ENCODE data around the gene ARID1B. TPM values are rescaled to one million over a fixed set of nuclear protein-coding genes. Genes with fewer than 3 reads are reported as not detected.
A peak's percentile ranks its signal among the peaks of the same experiment; 100 is the strongest.

The ARID1B gene
- total RNA-seq, 1 donor from 2014 or later: 75.4 TPM

DNA sequence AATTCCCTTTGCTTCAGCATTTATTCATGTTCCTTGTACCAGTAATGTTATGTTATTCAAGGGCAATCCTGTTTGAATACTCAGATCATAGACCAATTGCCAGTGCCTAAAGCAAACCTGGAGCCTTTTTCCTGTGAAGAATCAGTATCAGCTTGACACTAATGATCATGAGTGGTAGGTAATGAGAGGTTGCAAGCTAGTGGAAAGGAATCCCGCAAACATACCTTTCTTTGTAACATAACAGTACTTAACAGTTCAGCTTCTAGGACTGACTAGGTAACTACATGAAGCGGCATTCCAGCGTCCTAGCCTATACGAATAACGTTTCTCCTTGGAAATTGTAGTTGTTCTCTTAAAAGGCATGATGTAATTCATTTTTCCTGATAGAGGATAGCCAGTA is 292.4 kb downstream of the ARID1B start:
- H3K27ac Mint-ChIP-seq (ENCODE audit: unreplicated experiment): no peak overlapping the region
- Histone ChIP-seq H3K27me3 (ENCODE audit: insufficient read depth, low read length) (no peaks in the 10 kb centered on the region), H3K4me1 (ENCODE audit: insufficient read depth, low read length) (peaks cover 7% of the 10 kb centered on the region), H3K9me3 (ENCODE audit: insufficient read depth, low read depth, low read length) (no peaks in the 10 kb centered on the region), H3K4me3 (ENCODE audit: insufficient read depth, low read depth, low read length) (no peak overlapping the region), H3K79me2 (ENCODE audit: insufficient read depth, low read length) (peaks cover 38% of the 10 kb centered on the region), H3K4me2 (ENCODE audit: low read length) (no peak overlapping the region), H3K9ac (ENCODE audit: low read length) (no peak overlapping the region), H3K27ac (ENCODE audit: low read depth, low read length) (no peak overlapping the region), H2AFZ (ENCODE audit: low read depth, low read length) (no peak overlapping the region), H4K20me1 (ENCODE audit: insufficient read depth, low read length) (peaks cover 48% of the 10 kb centered on the region), H3K36me3 (ENCODE audit: insufficient read depth, low read length) (no peaks in the 10 kb centered on the region)
- no peaks in the 10 kb centered on the region for H3K27me3 Mint-ChIP-seq (ENCODE audit: low read depth, unreplicated experiment)
- DNase-seq (ENCODE audit: low read depth) (no peak), FAIRE-seq (no peak)
- H3K9me3 Mint-ChIP-seq (ENCODE audit: unreplicated experiment): no peaks in the 10 kb centered on the region
- peaks cover 35% of the 10 kb centered on the region for H3K4me1 Mint-ChIP-seq (ENCODE audit: low read depth, unreplicated experiment)
- H3K4me3 Mint-ChIP-seq (ENCODE audit: unreplicated experiment): no peak overlapping the region
- TF ChIP-seq, protein P1, sequence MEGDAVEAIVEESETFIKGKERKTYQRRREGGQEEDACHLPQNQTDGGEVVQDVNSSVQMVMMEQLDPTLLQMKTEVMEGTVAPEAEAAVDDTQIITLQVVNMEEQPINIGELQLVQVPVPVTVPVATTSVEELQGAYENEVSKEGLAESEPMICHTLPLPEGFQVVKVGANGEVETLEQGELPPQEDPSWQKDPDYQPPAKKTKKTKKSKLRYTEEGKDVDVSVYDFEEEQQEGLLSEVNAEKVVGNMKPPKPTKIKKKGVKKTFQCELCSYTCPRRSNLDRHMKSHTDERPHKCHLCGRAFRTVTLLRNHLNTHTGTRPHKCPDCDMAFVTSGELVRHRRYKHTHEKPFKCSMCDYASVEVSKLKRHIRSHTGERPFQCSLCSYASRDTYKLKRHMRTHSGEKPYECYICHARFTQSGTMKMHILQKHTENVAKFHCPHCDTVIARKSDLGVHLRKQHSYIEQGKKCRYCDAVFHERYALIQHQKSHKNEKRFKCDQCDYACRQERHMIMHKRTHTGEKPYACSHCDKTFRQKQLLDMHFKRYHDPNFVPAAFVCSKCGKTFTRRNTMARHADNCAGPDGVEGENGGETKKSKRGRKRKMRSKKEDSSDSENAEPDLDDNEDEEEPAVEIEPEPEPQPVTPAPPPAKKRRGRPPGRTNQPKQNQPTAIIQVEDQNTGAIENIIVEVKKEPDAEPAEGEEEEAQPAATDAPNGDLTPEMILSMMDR (IDR thresholded peaks at IDR 0.05; ENCODE audit: insufficient read depth, low read depth, low read length): no peak
- no peak for TF ChIP-seq EZH2 (IDR thresholded peaks at IDR 0.05; ENCODE audit: insufficient read depth, low read length)
- peaks cover 3% of the 10 kb centered on the region for H3K36me3 Mint-ChIP-seq (ENCODE audit: low read depth, unreplicated experiment)

DNA sequence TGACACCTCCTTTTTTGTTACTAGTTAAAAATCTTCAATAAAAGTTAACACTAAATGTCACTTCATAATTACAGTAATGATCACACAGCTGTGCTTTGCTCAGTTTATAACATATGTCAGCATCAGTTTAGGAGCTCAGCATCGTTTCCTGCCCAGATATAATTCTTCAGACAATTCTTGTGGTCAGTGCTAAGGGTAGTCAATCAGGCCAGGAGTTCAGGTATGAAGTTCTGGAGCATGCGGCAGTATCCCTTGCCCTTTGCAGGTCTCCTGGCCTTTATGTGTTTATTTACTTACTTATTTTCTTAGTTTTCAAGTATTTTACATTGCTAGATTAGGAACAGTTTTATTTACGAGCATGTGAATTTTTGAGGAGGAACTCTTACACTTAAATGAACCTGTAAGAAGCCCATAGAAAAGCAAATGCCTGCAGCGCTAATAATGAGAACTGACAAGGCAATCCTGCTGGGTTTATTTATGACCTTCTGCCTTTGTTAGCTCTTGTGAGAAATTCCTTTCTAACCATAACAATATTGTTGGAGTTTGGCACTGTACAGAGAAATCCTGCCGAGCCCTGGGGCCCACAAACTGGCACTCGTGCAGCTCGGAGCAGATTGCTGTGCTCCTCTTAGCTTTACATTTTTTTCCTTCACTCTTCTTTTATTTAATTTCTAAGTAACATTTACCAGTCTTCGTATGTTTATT is 293.4 kb downstream of the ARID1B start:
- Histone ChIP-seq H3K4me2 (ENCODE audit: low read length) (no peak overlapping the region), H3K9me3 (ENCODE audit: insufficient read depth, low read depth, low read length) (no peaks in the 10 kb centered on the region), H4K20me1 (ENCODE audit: insufficient read depth, low read length) (peaks cover 49% of the 10 kb centered on the region), H3K4me1 (ENCODE audit: insufficient read depth, low read length) (peaks cover 10% of the 10 kb centered on the region), H3K4me3 (ENCODE audit: insufficient read depth, low read depth, low read length) (no peak overlapping the region), H3K27ac (ENCODE audit: low read depth, low read length) (no peak overlapping the region), H3K9ac (ENCODE audit: low read length) (no peak overlapping the region), H3K27me3 (ENCODE audit: insufficient read depth, low read length) (no peaks in the 10 kb centered on the region), H3K36me3 (ENCODE audit: insufficient read depth, low read length) (no peaks in the 10 kb centered on the region), H3K79me2 (ENCODE audit: insufficient read depth, low read length) (peaks cover 36% of the 10 kb centered on the region), H2AFZ (ENCODE audit: low read depth, low read length) (no peak overlapping the region)
- Mint-ChIP-seq H3K36me3 (ENCODE audit: low read depth, unreplicated experiment) (peaks cover 6% of the 10 kb centered on the region), H3K27me3 (ENCODE audit: low read depth, unreplicated experiment) (no peaks in the 10 kb centered on the region), H3K4me1 (ENCODE audit: low read depth, unreplicated experiment) (peaks cover 38% of the 10 kb centered on the region), H3K9me3 (ENCODE audit: unreplicated experiment) (no peaks in the 10 kb centered on the region), H3K4me3 (ENCODE audit: unreplicated experiment) (no peak overlapping the region), H3K27ac (ENCODE audit: unreplicated experiment) (no peak overlapping the region)
- TF ChIP-seq EZH2 (IDR thresholded peaks at IDR 0.05; ENCODE audit: insufficient read depth, low read length): no peak
- TF ChIP-seq, protein P1 (IDR thresholded peaks at IDR 0.05; ENCODE audit: insufficient read depth, low read depth, low read length): no peak
- DNase-seq (ENCODE audit: low read depth) (peak; percentile 55), FAIRE-seq (no peak)

DNA sequence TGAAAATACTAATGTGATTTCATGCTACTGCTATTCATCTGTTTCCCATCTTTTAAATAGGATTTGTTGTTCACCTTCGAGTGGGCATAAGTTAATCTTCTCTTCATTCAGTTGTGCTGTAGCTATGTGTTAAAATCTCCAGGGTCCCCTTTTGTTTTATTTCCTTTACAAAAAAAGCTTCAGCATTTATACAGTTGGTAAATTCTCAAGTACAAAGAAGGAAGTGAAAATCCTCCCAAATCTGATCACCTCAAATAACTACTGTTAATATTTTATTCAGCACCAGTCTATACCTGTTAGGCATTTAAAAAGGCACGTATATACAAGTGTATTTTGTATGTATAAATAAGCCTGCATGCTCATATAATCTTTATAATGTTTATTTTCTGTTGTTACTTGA is 294.9 kb downstream of the ARID1B start:
- Mint-ChIP-seq H3K27me3 (ENCODE audit: low read depth, unreplicated experiment) (no peaks in the 10 kb centered on the region), H3K9me3 (ENCODE audit: unreplicated experiment) (no peaks in the 10 kb centered on the region), H3K4me1 (ENCODE audit: low read depth, unreplicated experiment) (peaks cover 38% of the 10 kb centered on the region), H3K27ac (ENCODE audit: unreplicated experiment) (no peak overlapping the region), H3K4me3 (ENCODE audit: unreplicated experiment) (no peak overlapping the region), H3K36me3 (ENCODE audit: low read depth, unreplicated experiment) (peaks cover 6% of the 10 kb centered on the region)
- FAIRE-seq (no peak), DNase-seq (ENCODE audit: low read depth) (no peak)
- no peak overlapping the region for H2AFZ ChIP-seq (ENCODE audit: low read depth, low read length)
- H3K9ac ChIP-seq (ENCODE audit: low read length): no peak overlapping the region
- no peaks in the 10 kb centered on the region for H3K36me3 ChIP-seq (ENCODE audit: insufficient read depth, low read length)
- TF ChIP-seq, protein P1 (IDR thresholded peaks at IDR 0.05; ENCODE audit: insufficient read depth, low read depth, low read length): no peak
- no peak for TF ChIP-seq EZH2 (IDR thresholded peaks at IDR 0.05; ENCODE audit: insufficient read depth, low read length)
- no peaks in the 10 kb centered on the region for H3K9me3 ChIP-seq (ENCODE audit: insufficient read depth, low read depth, low read length)
- H3K4me1 ChIP-seq (ENCODE audit: insufficient read depth, low read length): peaks cover 13% of the 10 kb centered on the region
- H3K79me2 ChIP-seq (ENCODE audit: insufficient read depth, low read length): peaks cover 30% of the 10 kb centered on the region
- H3K27me3 ChIP-seq (ENCODE audit: insufficient read depth, low read length): no peaks in the 10 kb centered on the region
- H3K4me3 ChIP-seq (ENCODE audit: insufficient read depth, low read depth, low read length): no peak overlapping the region
- no peak overlapping the region for H3K27ac ChIP-seq (ENCODE audit: low read depth, low read length)
- peaks cover 48% of the 10 kb centered on the region for H4K20me1 ChIP-seq (ENCODE audit: insufficient read depth, low read length)
- no peak overlapping the region for H3K4me2 ChIP-seq (ENCODE audit: low read length)

Measured in astrocyte (in vitro differentiated cells and primary cell).